ENCODE data around the gene DCDC1.

The DCDC1 gene

DNA sequence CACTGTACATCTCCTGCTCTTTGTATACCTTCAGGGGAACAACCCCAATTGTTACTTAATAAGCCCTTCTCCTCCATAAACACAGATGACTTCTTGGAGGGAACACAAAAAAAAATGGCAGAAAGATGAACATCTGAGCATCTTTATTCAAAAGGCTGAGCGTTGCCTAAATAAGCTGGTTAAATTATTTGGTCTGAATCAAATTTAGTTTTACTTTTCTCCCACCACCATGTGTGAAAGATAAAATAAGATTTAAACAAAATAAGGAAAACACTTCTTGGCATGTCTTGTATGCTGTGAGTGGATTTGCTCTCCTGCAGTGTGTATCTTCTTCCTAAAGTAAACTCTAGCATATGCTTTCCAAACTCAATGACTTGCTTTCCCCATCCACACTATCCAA is 137.9 kb downstream of the DCDC1 start:
- DNase-seq = no peak

DNA sequence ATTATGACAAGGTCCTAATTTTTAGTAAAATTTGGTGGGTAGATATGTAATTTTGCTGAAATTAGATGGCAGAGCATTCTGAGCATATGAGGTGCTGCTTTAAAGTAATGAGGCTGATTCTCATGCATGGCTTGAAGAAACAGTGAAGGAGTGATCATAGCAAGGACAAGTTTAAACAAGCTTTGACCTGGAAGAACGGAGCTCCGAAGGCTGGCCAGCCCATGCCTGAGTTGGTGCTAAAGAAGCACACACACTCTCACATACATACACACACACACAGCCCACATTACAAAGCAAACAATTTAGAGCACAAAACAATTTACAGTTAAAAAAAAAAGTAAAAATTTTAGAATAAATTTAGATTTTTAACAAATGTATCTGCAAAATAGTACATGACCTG is 150.7 kb downstream of the DCDC1 start:
- DNase-seq = no peak

DNA sequence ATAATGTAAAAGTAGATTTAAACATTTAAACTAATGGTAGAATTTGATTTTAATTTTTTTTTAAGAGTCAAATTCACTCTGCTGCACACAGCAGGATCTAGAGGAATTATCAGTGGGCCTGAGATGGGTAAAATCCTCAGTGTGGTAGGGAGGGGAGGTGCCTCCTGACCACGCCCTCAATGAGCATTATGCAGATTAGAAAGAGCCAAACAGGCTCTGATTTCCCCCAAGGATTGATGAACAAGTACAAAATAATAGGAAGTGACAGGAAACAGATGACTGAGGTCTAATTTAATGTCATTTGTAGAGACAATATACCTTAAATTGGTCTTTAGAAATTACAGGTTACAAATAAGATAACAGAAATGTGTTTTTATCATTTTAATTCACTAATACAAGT is 155.2 kb downstream of the DCDC1 start:
- no peak for DNase-seq

- no peak for DNase-seq
Measured at GRCh38 chr11:31199378-31199777, 170.2 kb downstream of the DCDC1 start.

- no peak for DNase-seq
Measured at GRCh38 chr11:31173926-31174680, 195.4 kb downstream of the DCDC1 start.

DNA sequence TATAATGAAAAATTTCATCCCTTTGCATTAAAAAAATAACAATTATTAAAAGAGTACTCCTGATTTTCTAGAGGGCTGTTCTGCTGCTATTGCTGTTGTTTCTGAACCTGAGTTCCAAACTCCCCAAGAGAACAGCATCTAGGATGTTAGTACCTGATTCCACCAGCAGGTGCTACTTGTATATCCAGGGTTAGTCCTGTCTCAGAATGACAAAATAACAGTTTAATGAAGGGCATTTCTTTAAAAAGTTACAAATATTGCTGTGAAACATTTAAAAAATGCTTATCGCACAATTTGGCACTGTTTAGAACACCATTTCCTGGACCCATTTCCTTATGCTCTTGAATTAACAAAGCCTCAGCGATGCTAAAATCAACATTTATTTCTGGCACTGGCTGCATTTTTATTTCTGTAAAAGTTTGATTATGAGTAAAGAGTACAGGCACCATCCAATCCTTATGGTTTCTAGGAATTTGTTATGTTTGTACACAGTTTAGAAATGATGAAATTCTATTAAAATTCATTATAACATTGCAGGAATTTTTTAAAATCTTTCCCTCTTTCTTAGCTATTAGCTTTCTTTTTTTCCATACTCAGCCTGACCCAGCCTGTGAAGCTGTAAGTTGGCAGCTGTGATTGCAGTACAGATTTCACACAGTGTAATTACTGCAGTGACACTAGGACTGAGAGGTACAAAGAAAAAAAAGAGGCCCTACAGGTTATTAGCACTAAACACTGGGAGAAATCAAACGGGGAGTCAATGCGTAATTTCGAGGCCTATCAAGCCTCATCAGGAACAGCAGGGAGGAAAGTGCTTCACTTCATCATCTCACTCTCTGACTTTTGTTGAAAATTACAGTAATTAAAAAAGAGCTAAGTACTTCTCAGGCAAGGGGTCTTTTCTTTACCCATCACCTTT is 208.8 kb downstream of the DCDC1 start:
- no peak for DNase-seq

GRCh38 chr11:31150841-31151240 is 218.7 kb downstream of the DCDC1 start:
- DNase-seq = no peak

GRCh38 chr11:31150011-31150410 is 219.5 kb downstream of the DCDC1 start:
- DNase-seq = no peak

GRCh38 chr11:31141789-31142188 is 227.8 kb downstream of the DCDC1 start:
- DNase-seq = no peak

- no peak for DNase-seq
Measured at GRCh38 chr11:31139479-31139878, 230.1 kb downstream of the DCDC1 start.

DNA sequence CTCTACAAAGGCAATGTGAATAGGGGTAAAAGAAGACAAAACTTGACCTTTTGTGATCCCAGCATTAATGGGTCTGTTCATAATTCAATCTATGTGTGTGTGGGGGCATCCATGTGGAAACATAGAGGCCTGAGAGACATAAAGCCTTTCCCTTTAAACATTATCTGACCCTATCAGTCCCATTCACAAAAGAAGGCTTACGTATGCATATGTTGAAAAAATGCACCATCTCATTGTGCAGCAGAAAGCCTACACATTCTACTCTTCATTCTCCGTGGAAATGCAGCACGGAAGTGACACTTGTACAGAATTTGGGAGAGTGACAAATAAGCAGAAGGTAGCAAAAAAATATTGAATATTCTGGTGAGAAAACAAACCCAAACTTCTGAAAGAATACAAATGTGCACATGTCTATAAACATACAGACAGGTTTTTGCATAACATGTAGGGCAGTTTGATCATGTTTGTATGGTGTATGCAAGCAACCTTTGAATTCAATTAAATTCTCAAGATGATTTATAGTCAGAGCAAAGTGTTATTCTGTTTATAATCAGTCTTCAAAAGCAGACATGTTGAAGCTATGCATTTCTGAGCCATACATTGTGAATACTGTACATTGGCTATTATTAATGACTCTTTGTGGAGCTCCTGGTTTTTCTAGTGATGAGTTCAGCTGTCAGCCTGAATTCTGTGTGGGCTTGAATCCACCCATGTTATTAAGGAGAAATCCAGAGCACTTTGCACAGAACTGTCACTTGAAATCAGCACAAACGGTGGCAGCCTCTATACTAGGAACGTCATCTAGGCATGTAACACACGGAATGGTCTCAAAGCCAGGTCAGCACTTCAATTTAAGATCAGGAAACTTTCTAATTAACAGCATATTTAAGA is 236.8 kb downstream of the DCDC1 start:
- no peak for DNase-seq

DNA sequence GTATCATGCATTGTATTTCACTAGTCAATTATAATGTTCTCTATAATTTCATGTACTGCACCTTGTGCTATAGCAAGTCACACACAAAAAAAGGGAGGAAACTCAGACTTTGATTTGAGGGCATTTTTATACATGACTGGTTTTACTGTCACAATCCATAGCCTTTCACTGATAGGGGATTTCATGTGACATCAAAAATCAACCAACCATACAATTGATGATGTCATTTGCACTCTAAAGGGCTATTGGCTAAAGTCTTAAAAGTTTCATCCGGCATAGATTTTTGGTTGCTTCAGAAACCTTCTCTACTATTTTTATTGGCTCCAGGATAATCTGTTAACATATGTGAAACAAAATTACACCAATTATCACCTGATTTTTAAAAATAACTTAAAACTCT is 237.8 kb downstream of the DCDC1 start:
- no peak for DNase-seq

- no peak for DNase-seq
Measured at GRCh38 chr11:31127290-31127689, 242.2 kb downstream of the DCDC1 start.

GRCh38 chr11:31120428-31120827 is 249.1 kb downstream of the DCDC1 start:
- DNase-seq = no peak

DNA sequence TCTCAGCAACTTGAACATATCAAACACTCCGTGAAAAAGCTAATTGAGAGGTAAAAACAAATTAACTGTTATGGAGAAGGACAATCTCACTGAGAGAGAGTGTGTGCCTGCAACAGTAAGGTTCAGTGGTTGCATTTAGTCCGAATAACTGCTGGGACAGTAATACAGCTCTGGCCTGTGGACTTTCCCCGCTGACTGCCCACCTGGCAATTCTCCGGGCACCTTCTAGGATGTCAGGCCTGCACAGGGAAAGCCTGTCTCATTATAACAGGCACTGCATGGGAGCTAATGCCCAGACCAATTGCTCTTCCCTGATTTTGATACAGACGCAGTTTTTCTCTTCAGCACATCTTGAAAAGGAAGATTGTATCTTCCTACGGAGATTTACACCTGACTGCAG is 251.0 kb downstream of the DCDC1 start:
- no peak for DNase-seq

DNA sequence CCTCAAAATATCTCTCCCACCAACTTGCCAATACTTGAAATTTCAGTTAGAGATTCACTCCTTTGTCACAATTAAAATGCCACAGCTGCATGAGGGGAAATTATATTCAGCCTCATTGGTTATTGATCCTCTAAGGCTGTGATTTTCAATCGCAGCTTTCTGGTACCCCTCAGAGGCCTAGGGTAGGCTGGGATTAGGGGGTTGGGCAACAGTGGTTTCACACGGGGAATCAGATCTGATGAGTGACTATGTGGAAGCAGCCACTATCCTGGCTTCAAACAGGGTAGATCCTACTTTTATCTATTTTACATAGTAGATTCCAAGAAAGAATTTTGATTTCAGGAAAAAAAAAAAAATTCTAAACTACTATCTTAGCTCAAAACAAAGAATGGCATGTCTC is 252.5 kb downstream of the DCDC1 start:
- DNase-seq = no peak

DNA sequence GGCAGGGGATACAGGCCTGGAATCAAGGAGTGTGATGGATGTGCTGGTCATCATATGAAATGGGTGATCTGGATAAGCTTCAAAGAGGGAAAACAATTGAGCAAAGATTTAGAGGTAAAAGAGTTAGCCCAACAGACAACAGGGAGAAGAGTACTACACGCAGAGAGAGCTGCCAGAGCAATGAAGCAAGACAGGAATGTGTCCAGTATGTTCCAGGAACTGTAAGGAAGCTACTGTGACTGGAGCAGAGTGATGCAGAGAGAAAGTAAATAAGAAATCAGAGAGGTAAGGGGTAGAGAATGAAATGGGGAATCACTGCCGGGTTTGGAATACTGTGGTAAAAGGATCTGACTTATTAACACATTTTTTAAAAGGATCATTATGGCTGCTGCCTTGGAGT is 255.1 kb downstream of the DCDC1 start:
- no peak for DNase-seq

DNA sequence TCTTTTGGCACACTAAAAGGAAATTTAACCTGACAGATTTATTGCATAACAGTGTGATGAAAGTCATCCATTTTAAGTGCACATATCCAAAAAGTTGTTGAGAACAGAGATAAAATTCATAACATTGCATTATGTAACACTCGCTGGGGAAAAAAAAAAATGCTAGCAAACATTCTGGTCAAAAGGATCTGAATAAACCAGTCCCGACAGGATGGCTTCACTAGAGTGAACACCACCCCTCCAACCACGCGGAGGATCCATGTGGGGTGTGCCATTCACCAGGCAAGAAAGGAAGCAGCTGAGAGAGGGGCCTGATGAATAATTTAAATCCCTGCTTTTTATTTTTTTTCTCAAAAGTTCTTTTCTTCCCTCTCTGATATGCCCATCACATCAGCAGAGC is 258.7 kb downstream of the DCDC1 start:
- DNase-seq = no peak

DNA sequence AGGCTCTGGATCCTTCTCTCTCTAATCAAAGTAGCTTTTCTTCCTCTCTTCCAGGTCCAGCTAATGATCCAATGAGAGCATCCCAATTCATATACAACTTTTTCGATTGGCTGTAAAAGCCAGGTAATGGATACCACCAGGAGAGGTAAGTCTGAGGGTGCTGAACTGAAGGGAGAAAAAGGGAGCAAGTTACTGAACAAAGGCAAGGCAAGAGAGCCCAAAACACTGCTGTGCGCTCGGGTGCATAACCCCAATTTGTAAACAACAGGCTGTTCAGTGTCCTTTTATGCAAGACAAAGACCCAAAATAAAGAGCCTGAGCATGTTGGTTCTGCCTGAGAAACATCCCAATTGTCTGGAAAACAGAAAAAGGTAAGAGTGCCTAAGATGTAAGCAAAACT is 260.1 kb downstream of the DCDC1 start:
- DNase-seq = no peak

DNA sequence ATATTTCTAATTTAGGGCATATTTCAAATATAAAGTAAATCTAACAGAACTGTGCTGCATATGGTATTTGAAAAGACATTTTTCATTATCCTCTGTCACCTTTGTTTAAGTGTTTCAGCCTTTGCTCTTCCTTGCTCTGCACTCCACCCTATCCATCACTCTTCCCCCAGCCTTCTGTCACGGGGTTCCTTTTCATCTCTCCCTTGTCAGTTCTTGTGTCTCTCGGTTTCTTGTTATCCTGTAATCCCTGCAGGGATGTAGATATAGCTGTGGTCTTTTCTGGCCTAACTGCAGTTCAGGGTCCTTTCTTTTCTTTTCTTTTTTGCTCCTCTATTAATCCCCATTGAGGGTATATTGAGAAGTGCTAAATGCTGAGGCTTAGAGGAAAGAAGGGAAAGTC is 261.9 kb downstream of the DCDC1 start:
- no peak for DNase-seq

GRCh38 chr11:31106968-31107576 is 262.5 kb downstream of the DCDC1 start:
- DNase-seq = no peak

DNA sequence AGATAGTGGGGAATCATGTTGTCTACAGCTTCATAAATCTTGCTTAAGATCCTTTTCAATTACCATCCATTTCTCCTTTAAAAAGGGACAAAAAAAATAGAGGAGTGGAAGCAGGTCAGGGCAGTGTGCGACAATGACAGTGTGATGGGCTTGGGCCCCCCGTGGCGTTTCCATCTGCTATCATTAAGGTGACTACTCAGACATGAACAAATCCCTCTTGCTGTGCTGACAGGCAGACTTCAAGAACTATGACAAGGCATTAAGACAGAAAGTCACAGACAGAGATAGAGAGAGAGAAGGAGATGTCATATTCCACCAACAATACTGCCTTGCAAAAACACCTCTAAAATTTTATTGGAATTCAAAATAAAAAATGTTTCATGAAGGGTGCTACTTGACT is 263.2 kb downstream of the DCDC1 start:
- DNase-seq = no peak

DNA sequence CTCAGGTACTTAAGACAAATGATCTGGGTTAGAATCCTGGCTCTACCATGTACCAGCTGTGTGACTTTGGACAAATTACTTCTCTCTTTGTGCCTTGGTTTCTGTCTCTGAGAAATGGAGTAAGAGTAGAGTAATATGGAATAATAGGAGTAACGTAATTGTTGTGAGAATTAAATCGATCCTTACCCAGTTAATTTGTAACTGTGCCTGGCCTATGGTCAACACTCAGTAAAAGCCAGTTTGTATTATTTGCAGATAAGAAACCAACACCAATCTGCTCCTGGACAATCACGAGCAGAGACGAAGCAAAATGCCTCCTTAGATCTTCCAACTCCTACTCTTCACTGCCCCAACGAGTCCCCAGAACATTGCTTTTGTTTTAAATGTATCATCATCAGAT is 266.7 kb downstream of the DCDC1 start:
- DNase-seq = no peak
